Stomach (tissue), 9 donors: Measurements from ENCODE around the gene ATP9A. TPM values are rescaled to one million over a fixed set of nuclear protein-coding genes. Genes with fewer than 3 reads are reported as not detected.

Source experiments
- DNase-seq, 2 donors: peaks; one replicate each; pipeline versions ENCODE4 v3.0.0 to v3.0.0-alpha.2; 2013 to 2019
- H3K27ac ChIP-seq, 5 donors: fragments of 200-600 bp in 4 of 5; sonication (generic) in 4 of 5; one replicate each; pipeline ENCODE4 v1.5.1; 2013 to 2019; ENCODE audit warnings: mild to moderate bottlenecking in 1 of 5, moderate library complexity in 1 of 5
- H3K27me3 ChIP-seq, 3 donors: fragments of 200-600 bp; sonication (generic); one replicate each; pipeline ENCODE4 v1.5.1; 2017 to 2019; ENCODE audit warnings: mixed run types in 1 of 3
- H3K36me3 ChIP-seq, 4 donors: fragments of 200-600 bp; sonication (generic); 1 replicate in 3 of 4; 2 replicates in 1 of 4; pipeline ENCODE4 v1.5.1; 2016 to 2019
- H3K4me1 ChIP-seq, 4 donors: fragments of 200-600 bp; sonication (generic); one replicate each; pipeline ENCODE4 v1.5.1; 2016 to 2019
- H3K4me3 ChIP-seq, 4 donors: fragments of 200-600 bp; sonication (generic) in 3 of 4; one replicate each; pipeline ENCODE4 v1.5.1; 2016 to 2019; ENCODE audit warnings: mild to moderate bottlenecking in 1 of 4
- H3K9me3 ChIP-seq, 4 donors: fragments of 200-600 bp; sonication (generic); one replicate each; pipeline ENCODE4 v1.5.1; 2016 to 2019
- CTCF ChIP-seq, 7 experiments: fragments of 450-650 bp in 4 of 7; fragments of 200-600 bp in 3 of 7; sonication (generic) in 3 of 7; IDR thresholded peaks; one replicate each; pipeline ENCODE4 v1.5.1; 2016 to 2019; ENCODE audit warnings: antibody characterized with exemption in 7 of 7, control low read depth in 2 of 7, mild to moderate bottlenecking in 1 of 7
- EP300 ChIP-seq: sonication (generic); formaldehyde crosslinking; IDR thresholded peaks from one replicate; pipeline ENCODE4 v1.6.1; 2017; ENCODE audit warnings: antibody characterized with exemption
- POLR2A ChIP-seq, 4 donors: fragments of 450-650 bp; IDR thresholded peaks; one replicate each; pipeline ENCODE4 v1.6.1; 2016; ENCODE audit warnings: antibody characterized with exemption in 4 of 4, control low read depth in 2 of 4, mild to moderate bottlenecking in 1 of 4, moderate library complexity in 1 of 4
- POLR2AphosphoS5 ChIP-seq, 3 donors: sonication (generic); formaldehyde crosslinking; IDR thresholded peaks; one replicate each; pipeline ENCODE4 v1.6.1; 2016; ENCODE audit warnings: antibody characterized with exemption in 3 of 3
- WGBS, 5 donors: extraction: QIAGEN DNeasy Blood & Tissue Kit in 3 of 5; methylation state at CpG; one replicate each; pipeline versions ENCODE4 v1.1.5 to v1.1.7; 2013 to 2018; 5-methylcytosine and 5-hydroxymethylcytosine counted together
- intact Hi-C: fragments of 100-400 bp; cut with DNase I; formaldehyde crosslinking; loops from one replicate; pipeline ENCODE4 v1.15.1; 2023; ENCODE audit warnings: low total_unique reads
- polyA plus RNA-seq, 3 donors: library from polyadenylated mRNA; stranded (reverse); fragments of 200-250 nt; gene quantifications; one replicate each; pipeline ENCODE4 v1.2.3, GENCODE V29; 2013
- total RNA-seq, 5 donors: library from RNA; depleted of rRNA; stranded (reverse); fragments of >200 nt; gene quantifications; one replicate each; pipeline versions ENCODE4 v1.1.0 to v1.2.3, GENCODE V29; 2014 to 2016
- donor health status: healthy with polysubstance abuse.
- donor health status: Bipolar disorder and iron deficiency.
- donor health status: healthy.

Gene ATP9A
- total and polyA plus RNA-seq, 8 donors, result 3.2 to 58.9 (median 12.7) TPM

GRCh38 chr20:51715856-51716185 lies 52.4 kb downstream of the ATP9A start:
- intact Hi-C loops, result no loop called here
- Histone ChIP-seq H3K27ac (peak overlapping the region in 1 of 5 donors; percentile 26), H3K9me3 (no peaks in the 10 kb centered on the region), H3K4me1 (peaks cover 5 to 14% (median 9%) of the 10 kb centered on the region in 4 donors), H3K36me3 (peaks cover 0 to 13% (median 9%) of the 10 kb centered on the region in 4 donors), H3K4me3 (no peak overlapping the region), H3K27me3 (no peaks in the 10 kb centered on the region)
- WGBS, 5 donors, result 30 to 78% (median 40%) methylated on average over 1 of the region's 1 CpG
- no peak for TF ChIP-seq EP300
- TF ChIP-seq POLR2AphosphoS5 (IDR thresholded peaks at IDR 0.05), result no peak
- no peak for TF ChIP-seq CTCF (IDR thresholded peaks at IDR 0.05)
- no peak for TF ChIP-seq POLR2A (IDR thresholded peaks at IDR 0.05)
- no peak for DNase-seq

- Histone ChIP-seq H3K4me3 (no peak overlapping the region), H3K4me1 (peaks cover 5 to 14% (median 9%) of the 10 kb centered on the region in 4 donors), H3K27ac (peak overlapping the region in 1 of 5 donors; percentile 26), H3K9me3 (no peaks in the 10 kb centered on the region), H3K36me3 (peaks cover 0 to 18% (median 12%) of the 10 kb centered on the region in 4 donors), H3K27me3 (no peaks in the 10 kb centered on the region)
- DNase-seq, result peak in 1 of 2 donors; percentile 59
- no peak for TF ChIP-seq POLR2AphosphoS5 (IDR thresholded peaks at IDR 0.05)
- no peak for TF ChIP-seq POLR2A (IDR thresholded peaks at IDR 0.05)
- TF ChIP-seq EP300, result no peak
- no peak for TF ChIP-seq CTCF (IDR thresholded peaks at IDR 0.05)
- intact Hi-C loops, result no loop called here
- WGBS, 5 donors, result 20 to 43% (median 36%) methylated on average over 10 of the region's 10 CpGs
Observed at GRCh38 chr20:51715163-51715855, 52.9 kb downstream of the ATP9A start.

GRCh38 chr20:51713213-51713598 lies 55.0 kb downstream of the ATP9A start:
- WGBS, 5 donors, result 69 to 91% (median 86%) methylated on average over 2 to 4 of the region's 4 CpGs

More at GRCh38 chr20:51713213-51713598, 55.0 kb downstream of the ATP9A start:
- H3K36me3 ChIP-seq, result peaks cover 0 to 30% (median 22%) of the 10 kb centered on the region in 4 donors
- no peak overlapping the region for H3K4me3 ChIP-seq
- intact Hi-C loops, result no loop called here
- H3K9me3 ChIP-seq, result no peaks in the 10 kb centered on the region
- H3K27me3 ChIP-seq, result no peaks in the 10 kb centered on the region
- peaks cover 5 to 14% (median 9%) of the 10 kb centered on the region in 4 donors for H3K4me1 ChIP-seq
- TF ChIP-seq POLR2AphosphoS5 (IDR thresholded peaks at IDR 0.05) (no peak), EP300 (no peak), POLR2A (IDR thresholded peaks at IDR 0.05) (no peak), CTCF (IDR thresholded peaks at IDR 0.05) (no peak)
- DNase-seq, result no peak
- no peak overlapping the region for H3K27ac ChIP-seq
